ENCODE results near the gene E2F1.
"Not testable (repeated sequence)": the region's sequence is repeated elsewhere in the genome, so short reads cannot be mapped to it uniquely, and the experiment has no call there.

Gene E2F1

GRCh38 chr20:33635341-33635740 lies 50.8 kb downstream of the E2F1 start:
- no peak for DNase-seq

- not testable (repeated sequence) for DNase-seq
Measured at GRCh38 chr20:33631910-33632309, 54.3 kb downstream of the E2F1 start.

- DNase-seq: no peak
Measured at GRCh38 chr20:33630507-33630906, 55.7 kb downstream of the E2F1 start.

- no peak for DNase-seq
Measured at GRCh38 chr20:33629979-33630378, 56.2 kb downstream of the E2F1 start.

- no peak for DNase-seq
Measured at GRCh38 chr20:33629533-33629932, 56.7 kb downstream of the E2F1 start.

- no peak for DNase-seq
Measured at GRCh38 chr20:33627577-33628216, 58.5 kb downstream of the E2F1 start.

- no peak for DNase-seq
Measured at GRCh38 chr20:33626190-33626589, 60.0 kb downstream of the E2F1 start.
